Adrenal gland (tissue), 5 donors: Measurements from ENCODE around the gene RTP5.

Experiments
- CTCF ChIP-seq, 6 experiments: fragments of 450-650 bp in 4 of 6; fragments of 200-600 bp in 2 of 6; sonication (generic) in 1 of 6; IDR thresholded peaks; 1 replicate in 5 of 6; 2 replicates in 1 of 6; pipeline versions ENCODE4 v1.5.1 to v1.8.0; 2016 to 2021; ENCODE audit warnings: antibody characterized with exemption in 6 of 6, mild to moderate bottlenecking in 2 of 6, moderate library complexity in 1 of 6
- POLR2A ChIP-seq, 2 donors: fragments of 450-650 bp; IDR thresholded peaks; one replicate each; pipeline ENCODE4 v1.6.1; 2017; ENCODE audit warnings: antibody characterized with exemption in 2 of 2, mild to moderate bottlenecking in 2 of 2, moderate library complexity in 1 of 2
- donor health status: DM: no; HTN: no; CAD: no.

GRCh38 chr2:241864168-241864849 is 5.2 kb upstream of the RTP5 start:
- no peak for TF ChIP-seq CTCF (IDR thresholded peaks at IDR 0.05)
- no peak for TF ChIP-seq POLR2A (IDR thresholded peaks at IDR 0.05)
